ENCODE measurements around the gene EDN1.

DNA sequence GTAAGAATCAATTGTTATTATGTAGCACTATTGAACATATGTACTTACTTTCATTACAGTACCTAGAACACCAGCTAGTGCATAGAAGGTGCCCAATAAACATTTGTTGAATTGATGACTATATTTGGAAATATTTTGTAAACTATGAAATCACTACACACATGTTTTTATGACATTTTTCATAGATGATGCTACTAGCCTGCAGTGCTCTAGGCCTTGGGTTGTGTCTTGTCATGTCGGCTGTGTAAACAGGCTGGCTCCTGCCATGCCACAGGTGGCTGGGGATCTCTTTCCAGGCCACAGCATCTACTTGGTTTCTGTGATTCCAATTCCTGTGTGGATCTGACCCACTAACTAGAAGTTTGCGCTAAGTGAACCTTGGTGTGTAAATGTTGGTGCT, 43.3 kb upstream of the EDN1 start:
- TF ChIP-seq, protein P1, sequence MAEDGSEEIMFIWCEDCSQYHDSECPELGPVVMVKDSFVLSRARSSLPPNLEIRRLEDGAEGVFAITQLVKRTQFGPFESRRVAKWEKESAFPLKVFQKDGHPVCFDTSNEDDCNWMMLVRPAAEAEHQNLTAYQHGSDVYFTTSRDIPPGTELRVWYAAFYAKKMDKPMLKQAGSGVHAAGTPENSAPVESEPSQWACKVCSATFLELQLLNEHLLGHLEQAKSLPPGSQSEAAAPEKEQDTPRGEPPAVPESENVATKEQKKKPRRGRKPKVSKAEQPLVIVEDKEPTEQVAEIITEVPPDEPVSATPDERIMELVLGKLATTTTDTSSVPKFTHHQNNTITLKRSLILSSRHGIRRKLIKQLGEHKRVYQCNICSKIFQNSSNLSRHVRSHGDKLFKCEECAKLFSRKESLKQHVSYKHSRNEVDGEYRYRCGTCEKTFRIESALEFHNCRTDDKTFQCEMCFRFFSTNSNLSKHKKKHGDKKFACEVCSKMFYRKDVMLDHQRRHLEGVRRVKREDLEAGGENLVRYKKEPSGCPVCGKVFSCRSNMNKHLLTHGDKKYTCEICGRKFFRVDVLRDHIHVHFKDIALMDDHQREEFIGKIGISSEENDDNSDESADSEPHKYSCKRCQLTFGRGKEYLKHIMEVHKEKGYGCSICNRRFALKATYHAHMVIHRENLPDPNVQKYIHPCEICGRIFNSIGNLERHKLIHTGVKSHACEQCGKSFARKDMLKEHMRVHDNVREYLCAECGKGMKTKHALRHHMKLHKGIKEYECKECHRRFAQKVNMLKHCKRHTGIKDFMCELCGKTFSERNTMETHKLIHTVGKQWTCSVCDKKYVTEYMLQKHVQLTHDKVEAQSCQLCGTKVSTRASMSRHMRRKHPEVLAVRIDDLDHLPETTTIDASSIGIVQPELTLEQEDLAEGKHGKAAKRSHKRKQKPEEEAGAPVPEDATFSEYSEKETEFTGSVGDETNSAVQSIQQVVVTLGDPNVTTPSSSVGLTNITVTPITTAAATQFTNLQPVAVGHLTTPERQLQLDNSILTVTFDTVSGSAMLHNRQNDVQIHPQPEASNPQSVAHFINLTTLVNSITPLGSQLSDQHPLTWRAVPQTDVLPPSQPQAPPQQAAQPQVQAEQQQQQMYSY (CRISPR knock-in tag; IDR thresholded peaks at IDR 0.05), result no peak
- no peak for TF ChIP-seq SMYD3 (CRISPR knock-in tag; IDR thresholded peaks at IDR 0.05)
- TF ChIP-seq FOXC1 (CRISPR knock-in tag; IDR thresholded peaks at IDR 0.05; ENCODE audit: borderline replicate concordance), result no peak
- TF ChIP-seq PBX3 (CRISPR knock-in tag; IDR thresholded peaks at IDR 0.05; ENCODE audit: borderline replicate concordance), result no peak
- no peak for TF ChIP-seq ZNF34 (CRISPR knock-in tag; IDR thresholded peaks at IDR 0.05; ENCODE audit: borderline replicate concordance)
- no peak for TF ChIP-seq POLR2AphosphoS5 (IDR thresholded peaks at IDR 0.05; ENCODE audit: low read depth, low read length)
- no peak for TF ChIP-seq HOXA5 (CRISPR knock-in tag; IDR thresholded peaks at IDR 0.05)
- no peak for TF ChIP-seq THYN1 (CRISPR knock-in tag; IDR thresholded peaks at IDR 0.05; ENCODE audit: borderline replicate concordance, low read depth)
- TF ChIP-seq ZSCAN30 (CRISPR knock-in tag; IDR thresholded peaks at IDR 0.05), result no peak
- no peak for TF ChIP-seq CTCF (CRISPR knock-in tag; IDR thresholded peaks at IDR 0.05)
